Stimulated activated CD8-positive, alpha-beta memory T cell treated with anti-CD3 and anti-CD28 coated beads, Interleukin-12 subunit alpha, Interleukin-12 subunit beta, amount 100 ng/mL, for 24 hours (primary cell): ENCODE results near the gene MMRN2.

Experiments used
- DNase-seq: peaks from one replicate; pipeline ENCODE4 v3.0.0-alpha.2; 2020; ENCODE audit errors: extremely low read depth

The MMRN2 gene

GRCh38 chr10:86969421-86970041, 12.1 kb upstream of the MMRN2 start:
- no peak for DNase-seq

GRCh38 chr10:86968994-86969355, 11.6 kb upstream of the MMRN2 start:
- DNase-seq = no peak

GRCh38 chr10:86968271-86968993, 11.0 kb upstream of the MMRN2 start, which contains the start of gene ADIRF:
Gene ADIRF, plus strand, starts transcription at chr10:86968482. Its CDS starts 63 bp downstream, at chr10:86968545.
- DNase-seq = no peak

GRCh38 chr10:86967481-86967941, 10.1 kb upstream of the MMRN2 start:
- no peak for DNase-seq

GRCh38 chr10:86965986-86966654, 8.7 kb upstream of the MMRN2 start:
- DNase-seq = no peak

- DNase-seq = no peak
These were observed 7.4 kb upstream of the MMRN2 start for GRCh38 chr10:86964847-86965190.

GRCh38 chr10:86964061-86964846, 6.8 kb upstream of the MMRN2 start:
- DNase-seq = no peak

GRCh38 chr10:86963341-86963919, 6.0 kb upstream of the MMRN2 start:
- no peak for DNase-seq

- no peak for DNase-seq
These were observed 5.5 kb upstream of the MMRN2 start for GRCh38 chr10:86962981-86963310.

GRCh38 chr10:86962136-86962980, 4.9 kb upstream of the MMRN2 start:
- no peak for DNase-seq

GRCh38 chr10:86961481-86962091, 4.2 kb upstream of the MMRN2 start:
- DNase-seq = no peak

GRCh38 chr10:86960863-86961434, 3.5 kb upstream of the MMRN2 start:
- DNase-seq = no peak

- DNase-seq = no peak
These were observed 2.8 kb upstream of the MMRN2 start for GRCh38 chr10:86960003-86960862.

- DNase-seq = no peak
These were observed 2.3 kb upstream of the MMRN2 start for GRCh38 chr10:86959737-86960002.

- no peak for DNase-seq
These were observed 1.7 kb upstream of the MMRN2 start for GRCh38 chr10:86958901-86959736.

- no peak for DNase-seq
These were observed 893 bp upstream of the MMRN2 start, which contains the start of gene SNCG for GRCh38 chr10:86958116-86958900. Gene SNCG, plus strand, starts transcription at chr10:86958599. Its CDS starts 99 bp downstream, at chr10:86958698.

GRCh38 chr10:86956848-86957448, 467 bp downstream of the MMRN2 start:
- DNase-seq = no peak
